GM13977 (cell line): ENCODE results near the gene OR52E6.

Source experiments
- DNase-seq: peaks from one replicate; pipeline ENCODE4 v3.0.0; 2012; ENCODE audit warnings: low spot score
- CTCF ChIP-seq: IDR thresholded peaks from 2 replicates; pipeline ENCODE4 v1.5.1; 2012; ENCODE audit warnings: mild to moderate bottlenecking, control low read depth; ENCODE audit not compliant: insufficient read depth; ENCODE audit errors: extremely low read depth, missing control alignments
- in situ Hi-C: fragments of 300-500 bp; cut with MboI; formaldehyde crosslinking; loops from one replicate; pipeline ENCODE4 v1.12.0; 2022; ENCODE audit warnings: low sequenced_read_pairs, low pct_unique_long_range_greater_than_20kb, mixed read lengths, inconsistent platforms; ENCODE audit not compliant: unreplicated experiment

Gene OR52E6

GRCh38 chr11:5878564-5878963 is 36.9 kb upstream of the OR52E6 start:
- DNase-seq, result no peak
- in situ Hi-C loops, result no loop called here
- TF ChIP-seq CTCF, result no peak

GRCh38 chr11:5865826-5866225 is 24.1 kb upstream of the OR52E6 start:
- TF ChIP-seq CTCF, result no peak
- in situ Hi-C loops, result no loop called here
- no peak for DNase-seq

- in situ Hi-C loops, result no loop called here
- no peak for DNase-seq
- no peak for TF ChIP-seq CTCF
These were observed 15.9 kb upstream of the OR52E6 start, which contains the start of gene OR52E8 for GRCh38 chr11:5857590-5857989. TSS of gene OR52E8 (minus strand) at chr11:5857690. CDS start at chr11:5857690, 0 bp downstream.

GRCh38 chr11:5851002-5851401 is 9.3 kb upstream of the OR52E6 start:
- no peak for DNase-seq
- in situ Hi-C loops, result no loop called here
- TF ChIP-seq CTCF, result no peak

GRCh38 chr11:5847711-5848110 is 6.0 kb upstream of the OR52E6 start:
- DNase-seq, result no peak
- in situ Hi-C loops, result no loop called here
- no peak for TF ChIP-seq CTCF

GRCh38 chr11:5846701-5847100 is 5.0 kb upstream of the OR52E6 start:
- TF ChIP-seq CTCF, result no peak
- in situ Hi-C loops, result no loop called here
- no peak for DNase-seq

GRCh38 chr11:5837695-5838094 is 4.0 kb downstream of the OR52E6 start:
- no peak for DNase-seq
- no peak for TF ChIP-seq CTCF
- in situ Hi-C loops, result no loop called here
